Karpas-422 (cell line): ENCODE data around the gene WDR62. TPM values are rescaled to one million over a fixed set of nuclear protein-coding genes. Genes with fewer than 3 reads are reported as not detected.

ENCODE experiments used
- DNase-seq: peaks from one replicate; pipeline ENCODE4 v3.0.0-alpha.2; 2015
- H2AFZ ChIP-seq: fragments of 200-600 bp; sonication (generic); 2 replicates; pipeline ENCODE4 v1.6.1; 2014; ENCODE audit warnings: antibody characterized with exemption, low read length, mixed read lengths
- H3K27ac ChIP-seq: fragments of 200-600 bp; sonication (generic); 2 replicates; pipeline ENCODE4 v1.5.1; 2014; ENCODE audit warnings: mild to moderate bottlenecking, low read length, moderate library complexity
- H3K27me3 ChIP-seq: fragments of 200-600 bp; sonication (generic); 2 replicates; pipeline ENCODE4 v1.6.1; 2014; ENCODE audit warnings: low read length, mixed read lengths
- H3K36me3 ChIP-seq: fragments of 200-600 bp; sonication (generic); 2 replicates; pipeline ENCODE4 v1.6.1; 2014; ENCODE audit warnings: low read length, mixed read lengths; ENCODE audit not compliant: insufficient read depth
- H3K4me1 ChIP-seq: fragments of 200-600 bp; sonication (generic); 2 replicates; pipeline ENCODE4 v1.6.1; 2014; ENCODE audit warnings: mild to moderate bottlenecking, low read length, mixed read lengths
- H3K4me2 ChIP-seq: fragments of 200-600 bp; sonication (generic); 2 replicates; pipeline ENCODE4 v1.6.1; 2014; ENCODE audit warnings: low read length, low read depth, mild to moderate bottlenecking; ENCODE audit not compliant: poor library complexity, severe bottlenecking
- H3K4me3 ChIP-seq: fragments of 200-600 bp; sonication (generic); 2 replicates; pipeline ENCODE4 v1.5.1; 2014; ENCODE audit warnings: mild to moderate bottlenecking, antibody characterized with exemption, low read length, mixed read lengths
- H3K79me2 ChIP-seq: fragments of 200-600 bp; sonication (generic); 2 replicates; pipeline ENCODE4 v1.6.1; 2014; ENCODE audit warnings: mild to moderate bottlenecking, low read length, mixed read lengths
- H3K9ac ChIP-seq: fragments of 200-600 bp; sonication (generic); 2 replicates; pipeline ENCODE4 v1.6.0; 2014; ENCODE audit warnings: low read length
- H3K9me2 ChIP-seq: fragments of 200-600 bp; sonication (generic), shearing (Covaris generic); replicated peaks from 2 replicates; pipeline ENCODE4 v1.6.0; 2014; ENCODE audit warnings: mild to moderate bottlenecking, low read length, moderate library complexity; ENCODE audit not compliant: insufficient read depth
- H3K9me3 ChIP-seq: fragments of 300-700, 200-600 bp; sonication (generic); 2 replicates; pipeline ENCODE4 v1.6.1; 2014; ENCODE audit warnings: low read length, mixed read lengths
- H4K20me1 ChIP-seq: fragments of 200-600 bp; sonication (generic); 2 replicates; pipeline ENCODE4 v1.6.1; 2014; ENCODE audit warnings: mild to moderate bottlenecking, antibody characterized with exemption, low read length, low read depth; ENCODE audit not compliant: insufficient read depth
- total RNA-seq: library from RNA; depleted of rRNA; stranded (reverse); fragments of >200 nt; shearing (Covaris generic); gene quantifications from 2 replicates; pipeline ENCODE4 v1.2.3, GENCODE V29; 2014; ENCODE audit warnings: low replicate concordance

The WDR62 gene
- total RNA-seq, 1 experiment from 2014 or later = 9.4 TPM

- peaks cover 29% of the 10 kb centered on the region; the same call in 1 of the 2 replicates for H4K20me1 ChIP-seq
- no peaks in the 10 kb centered on the region for H3K27me3 ChIP-seq
- no peaks in the 10 kb centered on the region for H3K9me2 ChIP-seq
- peaks cover 9% of the 10 kb centered on the region; the same call in 1 of the 2 replicates for H3K36me3 ChIP-seq
- peak overlapping the region; percentile 85 for H3K27ac ChIP-seq
- H2AFZ ChIP-seq = peak overlapping the region; percentile 44; the same call in 1 of the 2 replicates
- peak; percentile 73 for DNase-seq
- peaks cover 25% of the 10 kb centered on the region for H3K79me2 ChIP-seq
- peak overlapping the region; percentile 98 for H3K4me2 ChIP-seq
- H3K4me1 ChIP-seq = peaks cover 56% of the 10 kb centered on the region
- H3K9ac ChIP-seq = peak overlapping the region; percentile 86
- no peaks in the 10 kb centered on the region for H3K9me3 ChIP-seq
- H3K4me3 ChIP-seq = peak overlapping the region; percentile 93
These were observed 59.4 kb downstream of the WDR62 start for GRCh38 chr19:36113894-36114720.

GRCh38 chr19:36114721-36115452 lies 60.2 kb downstream of the WDR62 start, which contains the start of gene POLR2I:
POLR2I (minus strand) TSS chr19:36114875; CDS start chr19:36114856, 19 bp downstream.
- Histone ChIP-seq H3K4me2 (peak within 1 kb of the TSS; percentile 98), H3K36me3 (peaks cover 9% of the 10 kb centered on the region; the same call in 1 of the 2 replicates), H3K4me3 (peak within 1 kb of the TSS; percentile 93), H3K27ac (peak within 1 kb of the TSS; percentile 85), H3K9me2 (no peaks in the 10 kb centered on the region), H3K9ac (peak within 1 kb of the TSS; percentile 86), H3K79me2 (peaks cover 25% of the 10 kb centered on the region), H3K9me3 (no peaks in the 10 kb centered on the region), H2AFZ (peak within 1 kb of the TSS; percentile 92; the same call in 1 of the 2 replicates), H3K27me3 (no peaks in the 10 kb centered on the region), H4K20me1 (peaks cover 29% of the 10 kb centered on the region; the same call in 1 of the 2 replicates), H3K4me1 (peaks cover 48% of the 10 kb centered on the region)
- peak; percentile 100 for DNase-seq

GRCh38 chr19:36115453-36116343 lies 61.0 kb downstream of the WDR62 start, which contains the start of gene TBCB:
TBCB (plus strand) TSS chr19:36115468; CDS start chr19:36115561, 93 bp downstream.
- H3K36me3 ChIP-seq = peaks cover 9% of the 10 kb centered on the region; the same call in 1 of the 2 replicates
- no peaks in the 10 kb centered on the region for H3K9me2 ChIP-seq
- peak within 1 kb of the TSS; percentile 86 for H3K9ac ChIP-seq
- H3K79me2 ChIP-seq = peaks cover 25% of the 10 kb centered on the region
- peaks cover 40% of the 10 kb centered on the region for H3K4me1 ChIP-seq
- H2AFZ ChIP-seq = peak within 1 kb of the TSS; percentile 92; the same call in 1 of the 2 replicates
- DNase-seq = peak; percentile 81
- no peaks in the 10 kb centered on the region for H3K9me3 ChIP-seq
- H4K20me1 ChIP-seq = peaks cover 29% of the 10 kb centered on the region; the same call in 1 of the 2 replicates
- peak within 1 kb of the TSS; percentile 93 for H3K4me3 ChIP-seq
- H3K27ac ChIP-seq = peak within 1 kb of the TSS; percentile 85
- H3K4me2 ChIP-seq = peak within 1 kb of the TSS; percentile 98
- no peaks in the 10 kb centered on the region for H3K27me3 ChIP-seq

GRCh38 chr19:36116344-36116637 lies 61.6 kb downstream of the WDR62 start:
- Histone ChIP-seq H3K27ac (peak overlapping the region; percentile 85; the same call in 1 of the 2 replicates), H3K79me2 (peaks cover 25% of the 10 kb centered on the region), H3K9me3 (no peaks in the 10 kb centered on the region), H3K27me3 (no peaks in the 10 kb centered on the region), H3K4me3 (peak overlapping the region; percentile 86), H3K4me2 (peak overlapping the region; percentile 98), H3K9ac (peak overlapping the region; percentile 79), H2AFZ (no peak overlapping the region), H3K4me1 (peaks cover 34% of the 10 kb centered on the region), H4K20me1 (peaks cover 23% of the 10 kb centered on the region; the same call in 1 of the 2 replicates), H3K36me3 (peaks cover 9% of the 10 kb centered on the region; the same call in 1 of the 2 replicates), H3K9me2 (no peaks in the 10 kb centered on the region)
- no peak for DNase-seq

GRCh38 chr19:36120092-36120983 lies 65.6 kb downstream of the WDR62 start:
- Histone ChIP-seq H3K4me3 (no peak overlapping the region), H3K27ac (no peak overlapping the region), H3K27me3 (no peaks in the 10 kb centered on the region), H3K9me2 (no peaks in the 10 kb centered on the region), H3K4me2 (no peak overlapping the region), H3K9me3 (no peaks in the 10 kb centered on the region), H3K79me2 (peaks cover 16% of the 10 kb centered on the region), H3K9ac (no peak overlapping the region), H3K36me3 (peaks cover 5% of the 10 kb centered on the region; the same call in 1 of the 2 replicates), H3K4me1 (peaks cover 10% of the 10 kb centered on the region), H2AFZ (no peak overlapping the region), H4K20me1 (no peaks in the 10 kb centered on the region)
- no peak for DNase-seq

- Histone ChIP-seq H3K9ac (no peak overlapping the region), H3K4me3 (no peak overlapping the region), H3K9me3 (no peaks in the 10 kb centered on the region), H3K4me2 (no peak overlapping the region), H3K36me3 (peaks cover 5% of the 10 kb centered on the region; the same call in 1 of the 2 replicates), H3K9me2 (no peaks in the 10 kb centered on the region), H3K4me1 (peaks cover 9% of the 10 kb centered on the region), H3K79me2 (peaks cover 16% of the 10 kb centered on the region), H3K27ac (no peak overlapping the region), H4K20me1 (no peaks in the 10 kb centered on the region), H2AFZ (no peak overlapping the region), H3K27me3 (no peaks in the 10 kb centered on the region)
- no peak for DNase-seq
These were observed 66.3 kb downstream of the WDR62 start for GRCh38 chr19:36120984-36121358.
